Astrocyte of the cerebellum (primary cell): ENCODE measurements around the gene MUC5B.

Source experiments
- DNase-seq: peaks from one replicate; pipeline ENCODE4 v3.0.0-alpha.2; 2011; ENCODE audit warnings: low read depth
- H3K4me3 ChIP-seq: 2 replicates; pipeline ENCODE4 v1.5.1; 2011; ENCODE audit warnings: mild to moderate bottlenecking, low read depth, low read length, moderate library complexity
- CTCF ChIP-seq: IDR thresholded peaks from 2 replicates; pipeline ENCODE4 v1.5.1; 2012; ENCODE audit warnings: low read length, low read depth, moderate library complexity, mild to moderate bottlenecking; ENCODE audit errors: missing control alignments
- in situ Hi-C: cut with HindIII; loops from 2 replicates; pipeline ENCODE4 v1.10.0; 2017; ENCODE audit warnings: low sequenced_read_pairs

MUC5B gene

GRCh38 chr11:1193326-1194230 is 29.3 kb upstream of the MUC5B start:
- no peak overlapping the region for H3K4me3 ChIP-seq
- no peak for TF ChIP-seq CTCF
- in situ Hi-C loops = no loop called here
- DNase-seq = no peak

GRCh38 chr11:1194231-1194976 is 28.5 kb upstream of the MUC5B start:
- no peak for DNase-seq
- TF ChIP-seq CTCF = no peak
- H3K4me3 ChIP-seq = no peak overlapping the region
- in situ Hi-C loops = no loop called here

- DNase-seq = no peak
- no peak for TF ChIP-seq CTCF
- in situ Hi-C loops = no loop called here
- H3K4me3 ChIP-seq = no peak overlapping the region
Observed at GRCh38 chr11:1194977-1195681, 27.7 kb upstream of the MUC5B start.

- DNase-seq = no peak
- no peak for TF ChIP-seq CTCF
- in situ Hi-C loops = no loop called here
- no peak overlapping the region for H3K4me3 ChIP-seq
Observed at GRCh38 chr11:1195682-1196515, 27.0 kb upstream of the MUC5B start.

GRCh38 chr11:1196516-1197391 is 26.1 kb upstream of the MUC5B start:
- in situ Hi-C loops = no loop called here
- no peak overlapping the region for H3K4me3 ChIP-seq
- no peak for TF ChIP-seq CTCF
- no peak for DNase-seq
